ENCODE results near the gene PRTFDC1.

The PRTFDC1 gene

GRCh38 chr10:24901686-24902399, 50.6 kb downstream of the PRTFDC1 start:
- DNase-seq = no peak

DNA sequence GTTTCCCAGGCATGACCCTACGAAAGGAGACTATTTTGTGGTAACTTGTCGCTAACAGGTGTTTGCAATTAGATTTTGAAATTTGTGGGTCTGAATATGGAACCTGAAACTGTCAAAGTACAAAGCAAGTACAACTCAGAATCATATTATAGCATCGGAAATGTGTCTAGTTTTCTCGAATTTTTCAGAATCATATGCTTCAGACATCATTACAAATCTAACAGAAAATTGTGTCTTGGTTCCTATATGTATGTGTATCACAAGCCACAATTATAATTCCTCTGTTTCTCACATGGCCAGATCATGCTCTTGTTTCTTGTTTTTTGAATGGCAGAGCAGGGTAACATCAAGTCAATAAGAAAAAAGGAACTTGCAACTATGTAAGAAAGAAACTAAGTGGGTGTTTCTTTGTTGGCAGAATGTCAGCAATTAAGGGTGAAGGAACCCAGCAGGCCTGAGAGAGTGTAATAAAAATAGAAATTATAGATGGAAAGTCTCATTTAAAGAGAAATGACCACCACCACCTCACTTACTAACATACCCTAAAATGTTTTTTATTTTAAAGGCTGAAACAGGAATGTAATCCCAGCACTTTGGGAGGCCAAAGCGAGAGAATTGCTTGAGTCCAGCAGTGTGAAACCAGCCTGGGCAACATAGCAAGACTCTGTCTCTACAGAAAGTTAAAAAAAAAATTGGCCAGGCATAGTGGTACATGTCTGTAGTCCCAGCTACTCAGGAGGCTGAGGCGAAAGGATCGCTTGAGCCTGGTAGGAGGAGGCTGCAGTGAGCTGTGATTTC, 51.3 kb downstream of the PRTFDC1 start:
- DNase-seq = no peak

DNA sequence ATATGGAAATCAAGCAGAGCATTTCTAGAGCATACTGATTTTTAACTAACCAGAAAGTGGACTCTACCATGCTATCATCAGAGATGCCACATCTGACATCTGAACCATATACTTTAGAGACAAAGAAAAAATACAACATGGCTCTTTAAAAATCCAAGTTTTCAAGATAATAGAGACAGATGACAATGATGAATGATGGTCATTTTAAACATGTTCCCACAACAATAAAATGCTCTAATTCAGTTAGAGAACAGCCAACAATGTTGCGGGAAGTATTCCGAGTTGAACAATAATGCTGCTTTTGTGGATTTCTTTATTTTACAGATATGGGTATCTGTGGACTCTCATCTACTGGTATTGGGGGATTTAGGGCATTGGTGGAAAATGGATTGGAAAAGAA, 52.8 kb downstream of the PRTFDC1 start:
- DNase-seq = no peak

DNA sequence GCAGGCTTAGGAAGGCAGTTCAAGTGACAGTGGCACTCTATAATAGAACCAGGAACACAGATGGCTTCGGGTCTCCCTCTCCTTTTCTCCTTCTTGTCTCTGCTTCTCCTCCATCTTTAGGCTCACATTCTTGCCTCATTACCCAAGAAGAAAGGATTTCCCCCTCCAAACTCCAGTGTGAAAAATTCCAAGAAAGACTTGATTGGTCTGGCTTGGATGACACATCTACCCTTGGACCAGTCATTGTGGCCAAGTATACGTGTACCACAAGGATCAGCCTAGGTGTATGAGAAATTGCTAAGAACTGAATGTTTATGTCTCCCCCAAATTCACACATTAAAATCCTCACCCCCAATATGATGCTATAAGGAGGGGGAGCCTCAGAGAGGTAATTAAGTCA, 53.9 kb downstream of the PRTFDC1 start:
- DNase-seq = no peak

DNA sequence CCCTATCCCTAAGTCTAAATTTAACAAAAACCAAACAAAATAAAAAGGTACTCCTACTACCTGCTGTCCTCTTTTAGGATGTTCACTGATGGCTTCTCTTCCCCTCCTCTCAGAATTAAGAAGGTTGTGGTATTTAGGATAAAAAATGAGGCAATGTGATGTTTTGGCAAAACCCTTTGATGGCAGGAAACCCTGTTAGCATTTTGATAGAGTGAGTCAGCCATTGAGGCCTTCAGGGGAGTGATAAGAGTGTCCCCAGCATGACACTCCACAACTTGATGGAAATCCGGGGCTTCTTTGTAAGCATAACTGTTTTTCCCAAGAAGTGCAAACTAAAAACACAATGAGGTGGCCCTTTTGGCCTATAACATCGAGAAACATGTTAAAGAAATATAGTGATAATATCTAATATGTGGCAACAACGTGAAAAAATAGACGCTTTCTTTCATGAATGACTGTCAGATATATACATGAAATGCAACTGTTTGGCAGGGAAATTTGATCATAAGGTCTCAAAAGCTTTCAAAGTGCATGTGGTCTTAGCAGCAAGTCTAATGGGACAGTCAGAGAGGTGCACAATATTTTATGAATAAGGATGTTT, 55.0 kb downstream of the PRTFDC1 start:
- DNase-seq = no peak

DNA sequence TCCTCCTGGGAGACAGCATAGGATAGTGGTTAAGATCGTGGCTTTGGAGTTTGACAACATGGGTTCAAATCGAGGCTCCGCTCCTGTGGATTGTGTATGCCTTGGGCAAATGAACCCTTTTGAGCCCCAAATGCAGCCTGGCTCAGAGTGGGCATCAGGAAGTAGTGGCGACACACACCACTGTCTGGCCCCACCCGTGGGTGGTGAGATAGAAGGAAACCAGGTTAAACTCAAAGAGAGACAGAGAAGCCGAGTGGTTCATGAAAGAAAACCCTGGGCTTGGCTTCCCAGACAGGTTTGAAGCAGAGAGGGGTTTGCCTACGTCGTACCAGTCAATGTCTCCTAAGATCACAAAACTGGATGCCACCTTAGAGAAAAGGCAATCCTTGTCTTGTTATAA, 57.7 kb downstream of the PRTFDC1 start:
- no peak for DNase-seq

DNA sequence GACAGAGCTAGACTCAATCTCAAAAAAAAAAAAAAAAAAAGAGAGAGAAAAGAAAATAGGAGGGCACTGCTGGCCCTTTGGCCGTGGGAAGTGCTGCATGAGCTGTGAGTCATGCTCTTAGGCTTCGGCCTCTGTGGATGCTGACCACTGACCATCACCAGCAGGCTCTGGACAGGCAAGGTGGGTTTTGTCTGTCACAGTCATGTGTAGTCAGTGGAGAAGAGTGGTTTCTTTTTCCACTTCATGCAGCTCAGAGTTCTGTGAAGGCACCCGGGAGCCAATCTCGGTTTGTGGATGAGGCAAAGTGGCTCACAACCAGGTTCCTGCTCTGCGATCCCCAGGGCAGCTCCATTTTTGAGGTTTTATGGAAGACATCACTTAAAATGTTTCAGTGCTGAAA, 58.1 kb downstream of the PRTFDC1 start:
- no peak for DNase-seq

DNA sequence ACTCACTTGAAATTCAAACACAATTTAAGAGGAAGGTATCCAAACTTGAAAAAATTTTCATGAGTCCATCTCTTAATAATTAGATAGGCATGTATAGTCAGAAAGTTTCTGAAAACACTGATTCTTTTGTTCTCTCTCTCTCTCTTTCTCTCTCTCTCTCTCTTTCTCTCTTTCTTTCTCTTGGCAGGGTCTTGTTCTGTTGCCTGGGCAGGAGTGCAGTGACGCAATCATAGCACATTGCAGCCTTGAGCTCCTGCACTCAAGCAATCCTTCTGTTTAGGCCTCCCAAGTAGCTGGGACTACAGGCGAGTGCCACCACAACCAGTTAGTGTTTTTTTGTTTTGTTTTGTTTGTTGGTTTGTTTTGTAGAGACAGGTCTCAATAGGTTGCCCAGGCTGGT, 59.3 kb downstream of the PRTFDC1 start:
- DNase-seq = no peak

DNA sequence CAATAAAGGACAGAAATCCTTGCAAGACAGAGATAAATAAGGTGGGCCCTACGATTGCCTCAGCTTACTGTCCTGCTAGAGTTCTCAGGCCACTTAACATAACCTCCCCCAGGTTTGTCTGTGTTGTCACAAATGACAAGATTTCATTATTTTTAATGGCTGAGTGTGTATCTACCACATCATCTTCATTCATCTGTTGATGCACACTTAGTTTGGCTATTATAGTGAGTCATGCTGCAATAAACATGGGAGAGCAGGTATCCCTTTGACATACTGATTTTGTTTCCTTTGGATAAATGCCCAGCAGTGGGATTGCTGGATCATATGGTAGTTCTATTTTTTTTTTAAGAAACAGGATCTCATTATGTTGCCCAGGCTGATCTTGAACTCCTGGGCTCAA, 60.6 kb downstream of the PRTFDC1 start:
- DNase-seq = no peak

DNA sequence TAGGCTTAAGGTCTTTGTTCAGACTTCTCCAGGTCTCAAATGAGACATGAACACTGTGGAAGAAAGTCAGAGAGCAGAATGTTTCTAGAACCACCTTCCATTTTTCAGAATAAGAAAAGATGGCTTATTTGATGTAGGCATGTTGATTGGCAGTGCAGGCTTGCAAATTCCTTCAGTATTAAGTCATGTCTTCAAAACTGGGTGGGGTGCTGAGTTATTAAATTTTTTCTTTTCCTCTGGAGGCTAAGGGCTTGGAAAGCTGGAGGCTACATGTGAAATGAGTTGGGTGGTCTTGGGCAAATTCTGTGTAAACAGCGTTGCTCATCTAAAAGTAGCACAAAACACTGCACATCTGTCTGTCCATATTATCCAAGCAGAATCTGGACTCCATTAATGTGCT, 62.8 kb downstream of the PRTFDC1 start:
- no peak for DNase-seq

GRCh38 chr10:24887855-24888231, 64.6 kb downstream of the PRTFDC1 start:
- DNase-seq = no peak

DNA sequence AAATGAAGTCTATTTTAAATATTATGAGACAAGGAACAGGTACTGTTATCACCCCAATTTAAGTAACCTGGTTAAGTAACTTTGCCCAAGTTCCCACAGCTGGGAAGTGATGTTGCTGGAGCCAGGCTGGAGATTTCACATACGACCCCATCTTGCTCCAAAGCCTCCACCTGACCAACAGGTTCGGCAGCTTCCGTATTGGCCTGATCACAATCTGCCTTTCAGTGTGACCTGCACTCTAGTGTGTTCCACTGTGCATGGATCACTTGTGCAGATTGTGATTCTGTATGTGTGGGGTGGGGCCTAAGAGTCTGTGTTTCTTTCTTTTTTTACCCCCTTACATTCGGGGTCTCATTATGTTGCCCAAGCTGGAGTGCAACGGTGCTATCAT, 66.1 kb downstream of the PRTFDC1 start:
- DNase-seq = no peak

GRCh38 chr10:24885551-24886289, 66.7 kb downstream of the PRTFDC1 start:
- DNase-seq = no peak

DNA sequence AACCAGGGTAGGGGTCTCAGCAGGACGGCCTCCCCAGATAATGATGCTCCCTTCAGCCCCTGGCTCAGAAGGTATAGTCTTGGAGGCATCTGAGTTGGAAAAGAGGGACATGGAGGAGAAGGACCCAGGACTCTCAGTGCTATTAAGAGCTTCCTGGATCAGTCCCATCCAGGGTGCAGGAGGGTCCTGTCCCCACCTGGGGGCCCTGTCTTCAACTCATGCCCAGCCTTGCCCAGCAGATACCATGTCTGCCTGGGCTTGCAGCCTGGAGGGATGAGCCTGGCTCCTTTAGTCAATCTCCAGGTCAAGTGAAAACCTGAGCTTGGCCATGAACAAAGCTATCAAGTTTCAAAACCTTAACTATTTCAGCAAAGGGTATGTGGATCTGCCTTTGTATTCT, 67.6 kb downstream of the PRTFDC1 start:
- DNase-seq = no peak

DNA sequence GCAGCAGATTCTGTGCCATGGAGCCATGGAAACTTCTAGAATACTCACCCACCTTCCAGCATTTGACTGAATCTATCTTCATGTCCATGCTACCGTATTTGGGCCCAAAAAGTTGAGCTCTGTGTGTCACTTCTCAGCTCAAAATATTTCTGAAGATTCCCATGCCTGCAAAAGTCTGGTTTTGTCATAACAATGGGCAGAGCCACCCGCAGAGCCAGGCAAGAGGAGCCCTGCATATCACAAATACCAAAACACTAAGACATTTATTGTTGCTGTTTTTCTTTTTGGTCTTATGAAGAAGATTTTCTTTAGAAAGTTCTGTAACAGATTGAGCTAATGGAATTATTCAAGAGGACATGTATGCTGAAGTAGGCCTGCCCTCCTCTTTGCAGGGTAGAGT, 68.1 kb downstream of the PRTFDC1 start:
- no peak for DNase-seq

GRCh38 chr10:24883176-24883575, 69.2 kb downstream of the PRTFDC1 start:
- DNase-seq = no peak

DNA sequence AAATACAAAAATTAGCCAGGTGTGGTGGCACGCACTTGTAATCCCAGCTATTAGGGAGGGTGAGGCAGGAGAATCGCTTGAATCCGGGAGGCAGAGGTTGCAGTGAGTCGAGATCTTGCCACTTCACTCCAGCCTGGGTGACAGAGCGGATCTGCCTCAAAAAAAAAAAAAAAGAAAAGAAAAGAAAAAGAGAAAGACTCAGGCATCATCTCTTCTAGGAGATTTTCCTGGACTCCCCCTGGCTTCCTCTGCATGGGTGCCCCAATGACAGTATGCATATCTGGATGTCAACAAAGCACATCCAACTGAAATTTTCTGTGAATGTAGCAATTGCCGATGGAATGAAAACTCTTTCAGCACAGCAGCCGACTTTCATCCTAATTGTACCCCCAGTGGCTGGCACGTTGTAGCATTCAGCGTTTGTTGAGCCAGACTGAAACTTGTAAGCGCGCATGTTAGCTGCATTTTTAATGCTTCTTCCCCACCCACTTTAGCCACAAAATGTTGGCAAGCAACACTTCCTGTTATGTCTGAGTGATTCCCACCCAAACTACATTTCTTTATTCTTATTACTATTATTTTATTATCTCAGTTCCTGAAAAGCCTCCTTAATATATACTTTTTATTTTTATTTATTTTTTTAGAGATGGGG, 70.2 kb downstream of the PRTFDC1 start:
- no peak for DNase-seq

- DNase-seq = no peak
These were observed 72.5 kb downstream of the PRTFDC1 start for GRCh38 chr10:24879861-24880260.

- no peak for DNase-seq
These were observed 78.3 kb downstream of the PRTFDC1 start for GRCh38 chr10:24874133-24874532.

DNA sequence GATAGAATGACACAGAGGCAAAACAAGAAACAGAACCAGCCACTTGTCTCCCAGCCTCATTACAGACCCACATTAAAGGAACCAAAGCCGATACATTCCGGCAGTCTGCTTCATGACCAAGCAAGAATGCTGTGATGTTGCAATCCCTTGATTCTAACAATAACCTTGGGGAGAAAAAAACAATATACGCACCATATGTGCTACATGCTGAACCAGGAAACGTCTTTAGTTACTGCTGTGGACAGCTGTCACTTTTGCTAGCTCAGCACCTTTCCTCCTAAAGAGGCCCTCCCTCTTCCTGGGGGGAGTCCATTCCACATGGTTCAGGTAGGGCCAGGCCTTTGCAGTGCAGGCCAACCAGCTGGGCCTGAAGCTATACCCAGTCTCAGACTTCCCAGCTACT, 79.1 kb downstream of the PRTFDC1 start:
- DNase-seq = no peak

- DNase-seq = no peak
These were observed 79.6 kb downstream of the PRTFDC1 start for GRCh38 chr10:24872790-24873182.

DNA sequence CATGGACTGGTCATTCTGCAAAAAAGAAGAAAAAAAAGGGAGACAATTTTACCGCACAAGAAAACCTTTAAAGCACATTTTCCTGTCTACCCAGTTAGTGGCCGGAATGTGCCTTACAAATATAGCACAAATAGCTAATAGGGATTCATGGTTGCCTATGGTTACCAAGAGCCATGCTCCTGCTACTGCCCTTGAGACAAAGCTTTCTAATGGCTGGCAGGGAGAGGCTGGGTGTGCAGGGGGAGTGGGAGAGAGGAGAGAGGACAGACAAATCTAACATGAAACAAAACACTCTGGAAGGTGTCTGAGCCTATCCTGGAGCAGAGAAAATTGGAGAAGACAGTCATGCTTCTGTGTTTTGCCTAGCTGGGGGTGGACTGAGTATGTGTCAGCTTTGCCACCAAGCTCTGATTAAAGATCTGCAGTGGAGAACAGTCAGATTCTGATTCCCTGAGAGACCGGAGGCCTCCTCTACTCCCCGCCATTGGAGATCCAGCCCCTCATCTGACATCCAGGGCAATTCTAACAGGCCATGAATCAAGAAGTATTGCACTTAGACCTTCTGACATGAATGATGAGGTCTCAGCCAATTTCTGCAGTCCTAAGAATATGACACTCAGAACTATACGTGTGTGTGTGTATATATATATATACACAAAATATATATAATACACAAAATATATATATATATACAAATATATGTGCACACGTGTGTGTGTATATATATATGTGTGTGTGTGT, 80.2 kb downstream of the PRTFDC1 start:
- no peak for DNase-seq
